DMS114 treated with DMSO at 0.1 percent for 48 hours (cell line): ENCODE data around the gene TMPRSS7.

Experiments
- DNase-seq: peaks from one replicate; lab custom pipeline; 2025; ENCODE audit not compliant: unreplicated experiment; lab: John Stamatoyannopoulos, UW

TMPRSS7 gene

GRCh38 chr3:112124907-112125607, 90.5 kb downstream of the TMPRSS7 start:
- no peak for DNase-seq

DNA sequence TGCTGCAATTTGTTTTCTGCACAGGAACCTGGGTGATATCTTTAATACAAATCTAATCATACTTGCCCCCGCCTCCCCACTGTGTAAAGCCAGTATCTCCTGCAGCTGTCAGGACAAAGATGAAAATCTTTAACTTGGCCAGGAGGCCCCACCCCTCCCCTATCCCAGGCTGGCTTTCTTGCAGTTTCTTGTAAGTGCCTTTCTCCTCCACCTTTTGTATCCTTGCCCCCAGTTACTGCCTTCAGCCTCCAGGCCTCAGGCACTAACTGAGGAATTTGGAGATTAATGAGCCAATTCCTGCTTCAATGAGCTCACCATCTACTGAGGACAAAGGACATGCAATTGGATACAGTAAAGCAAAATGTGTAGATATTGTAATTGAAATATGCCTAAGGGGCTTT, 92.0 kb downstream of the TMPRSS7 start:
- no peak for DNase-seq

GRCh38 chr3:112127522-112128494, 93.3 kb downstream of the TMPRSS7 start:
- no peak for DNase-seq

- no peak for DNase-seq
These were observed 94.5 kb downstream of the TMPRSS7 start for GRCh38 chr3:112128843-112129727.

GRCh38 chr3:112129925-112130637, 95.5 kb downstream of the TMPRSS7 start:
- DNase-seq: no peak

- no peak for DNase-seq
These were observed 96.1 kb downstream of the TMPRSS7 start for GRCh38 chr3:112130638-112130993.
